ENCODE data around the gene MOSPD3. TPM values are rescaled to one million over a fixed set of nuclear protein-coding genes. Genes with fewer than 3 reads are reported as not detected.

Gene MOSPD3
- total and polyA plus RNA-seq, 2 of the 13 experiments (the other 11 are each of a cell fraction or from before 2014, with no cell fraction given), result 7.6 to 8.8 TPM

DNA sequence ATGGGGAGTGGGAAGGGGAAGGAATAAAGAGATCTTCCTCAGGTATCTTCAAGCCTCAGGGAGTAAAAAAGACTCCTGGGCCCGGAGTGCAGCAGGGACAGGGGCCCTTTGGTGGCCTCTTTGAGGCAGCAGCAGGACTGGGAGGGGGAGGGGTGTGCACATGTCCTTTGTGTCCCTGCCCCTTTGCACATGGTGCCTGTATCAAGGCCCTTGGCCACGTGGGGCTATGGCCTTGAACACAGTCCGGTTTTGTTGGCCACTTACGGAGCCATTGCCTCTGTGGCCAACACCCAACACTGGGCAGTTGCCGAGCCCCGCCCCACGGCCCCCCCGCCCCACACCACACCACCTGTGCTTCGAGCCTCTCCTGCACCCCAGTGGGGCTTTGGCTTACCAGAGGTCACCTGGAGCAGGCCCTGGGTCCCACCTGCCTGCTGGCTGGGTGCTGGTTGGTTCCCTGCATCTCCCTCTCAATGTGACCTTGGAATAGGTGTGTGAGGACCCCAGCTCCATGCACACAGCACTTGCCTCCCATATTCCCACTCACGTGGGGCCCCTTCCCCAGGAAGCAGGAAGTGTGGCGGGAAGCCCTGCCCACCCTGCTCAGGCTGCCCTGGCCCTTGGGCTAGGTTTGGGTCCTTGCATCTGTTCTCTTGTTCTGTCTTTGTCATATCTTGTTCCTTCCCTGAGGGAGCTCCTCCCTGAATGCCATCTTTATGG is 44.0 kb upstream of the MOSPD3 start (continued):
- peak; percentile 46 for TF ChIP-seq ZNF629 (CRISPR knock-in tag; conservative IDR thresholded peaks at IDR 0.05)
- TF ChIP-seq MEIS2 (CRISPR knock-in tag; IDR thresholded peaks at IDR 0.05), result peak; percentile 73
- no peak; the same call in 1 of the 2 replicates for TF ChIP-seq ZNF441 (CRISPR knock-in tag; IDR thresholded peaks at IDR 0.05; ENCODE audit: borderline replicate concordance)
- TF ChIP-seq, protein P1, sequence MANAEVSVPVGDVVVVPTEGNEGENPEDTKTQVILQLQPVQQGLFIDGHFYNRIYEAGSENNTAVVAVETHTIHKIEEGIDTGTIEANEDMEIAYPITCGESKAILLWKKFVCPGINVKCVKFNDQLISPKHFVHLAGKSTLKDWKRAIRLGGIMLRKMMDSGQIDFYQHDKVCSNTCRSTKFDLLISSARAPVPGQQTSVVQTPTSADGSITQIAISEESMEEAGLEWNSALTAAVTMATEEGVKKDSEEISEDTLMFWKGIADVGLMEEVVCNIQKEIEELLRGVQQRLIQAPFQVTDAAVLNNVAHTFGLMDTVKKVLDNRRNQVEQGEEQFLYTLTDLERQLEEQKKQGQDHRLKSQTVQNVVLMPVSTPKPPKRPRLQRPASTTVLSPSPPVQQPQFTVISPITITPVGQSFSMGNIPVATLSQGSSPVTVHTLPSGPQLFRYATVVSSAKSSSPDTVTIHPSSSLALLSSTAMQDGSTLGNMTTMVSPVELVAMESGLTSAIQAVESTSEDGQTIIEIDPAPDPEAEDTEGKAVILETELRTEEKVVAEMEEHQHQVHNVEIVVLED (CRISPR knock-in tag; IDR thresholded peaks at IDR 0.05; ENCODE audit: borderline replicate concordance), result no peak
- TF ChIP-seq, protein P2, sequence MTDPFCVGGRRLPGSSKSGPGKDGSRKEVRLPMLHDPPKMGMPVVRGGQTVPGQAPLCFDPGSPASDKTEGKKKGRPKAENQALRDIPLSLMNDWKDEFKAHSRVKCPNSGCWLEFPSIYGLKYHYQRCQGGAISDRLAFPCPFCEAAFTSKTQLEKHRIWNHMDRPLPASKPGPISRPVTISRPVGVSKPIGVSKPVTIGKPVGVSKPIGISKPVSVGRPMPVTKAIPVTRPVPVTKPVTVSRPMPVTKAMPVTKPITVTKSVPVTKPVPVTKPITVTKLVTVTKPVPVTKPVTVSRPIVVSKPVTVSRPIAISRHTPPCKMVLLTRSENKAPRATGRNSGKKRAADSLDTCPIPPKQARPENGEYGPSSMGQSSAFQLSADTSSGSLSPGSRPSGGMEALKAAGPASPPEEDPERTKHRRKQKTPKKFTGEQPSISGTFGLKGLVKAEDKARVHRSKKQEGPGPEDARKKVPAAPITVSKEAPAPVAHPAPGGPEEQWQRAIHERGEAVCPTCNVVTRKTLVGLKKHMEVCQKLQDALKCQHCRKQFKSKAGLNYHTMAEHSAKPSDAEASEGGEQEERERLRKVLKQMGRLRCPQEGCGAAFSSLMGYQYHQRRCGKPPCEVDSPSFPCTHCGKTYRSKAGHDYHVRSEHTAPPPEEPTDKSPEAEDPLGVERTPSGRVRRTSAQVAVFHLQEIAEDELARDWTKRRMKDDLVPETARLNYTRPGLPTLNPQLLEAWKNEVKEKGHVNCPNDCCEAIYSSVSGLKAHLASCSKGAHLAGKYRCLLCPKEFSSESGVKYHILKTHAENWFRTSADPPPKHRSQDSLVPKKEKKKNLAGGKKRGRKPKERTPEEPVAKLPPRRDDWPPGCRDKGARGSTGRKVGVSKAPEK (CRISPR knock-in tag; IDR thresholded peaks at IDR 0.05; ENCODE audit: borderline replicate concordance), result no peak; the same call in 1 of the 2 replicates
- no peak for TF ChIP-seq SRSF9 (IDR thresholded peaks at IDR 0.05; ENCODE audit: borderline replicate concordance, insufficient read depth, low read depth, low read length, poor library complexity, severe bottlenecking)
- TF ChIP-seq, protein P3, sequence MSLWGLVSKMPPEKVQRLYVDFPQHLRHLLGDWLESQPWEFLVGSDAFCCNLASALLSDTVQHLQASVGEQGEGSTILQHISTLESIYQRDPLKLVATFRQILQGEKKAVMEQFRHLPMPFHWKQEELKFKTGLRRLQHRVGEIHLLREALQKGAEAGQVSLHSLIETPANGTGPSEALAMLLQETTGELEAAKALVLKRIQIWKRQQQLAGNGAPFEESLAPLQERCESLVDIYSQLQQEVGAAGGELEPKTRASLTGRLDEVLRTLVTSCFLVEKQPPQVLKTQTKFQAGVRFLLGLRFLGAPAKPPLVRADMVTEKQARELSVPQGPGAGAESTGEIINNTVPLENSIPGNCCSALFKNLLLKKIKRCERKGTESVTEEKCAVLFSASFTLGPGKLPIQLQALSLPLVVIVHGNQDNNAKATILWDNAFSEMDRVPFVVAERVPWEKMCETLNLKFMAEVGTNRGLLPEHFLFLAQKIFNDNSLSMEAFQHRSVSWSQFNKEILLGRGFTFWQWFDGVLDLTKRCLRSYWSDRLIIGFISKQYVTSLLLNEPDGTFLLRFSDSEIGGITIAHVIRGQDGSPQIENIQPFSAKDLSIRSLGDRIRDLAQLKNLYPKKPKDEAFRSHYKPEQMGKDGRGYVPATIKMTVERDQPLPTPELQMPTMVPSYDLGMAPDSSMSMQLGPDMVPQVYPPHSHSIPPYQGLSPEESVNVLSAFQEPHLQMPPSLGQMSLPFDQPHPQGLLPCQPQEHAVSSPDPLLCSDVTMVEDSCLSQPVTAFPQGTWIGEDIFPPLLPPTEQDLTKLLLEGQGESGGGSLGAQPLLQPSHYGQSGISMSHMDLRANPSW (CRISPR knock-in tag; IDR thresholded peaks at IDR 0.05; ENCODE audit: borderline replicate concordance), result 0 out of 2 replicates have a peak, but pooled peaks have one; percentile 52
- TF ChIP-seq ZNF7 (CRISPR knock-in tag; IDR thresholded peaks at IDR 0.05), result 0 out of 2 replicates have a peak, but pooled peaks have one; percentile 3
- TF ChIP-seq, protein P4, sequence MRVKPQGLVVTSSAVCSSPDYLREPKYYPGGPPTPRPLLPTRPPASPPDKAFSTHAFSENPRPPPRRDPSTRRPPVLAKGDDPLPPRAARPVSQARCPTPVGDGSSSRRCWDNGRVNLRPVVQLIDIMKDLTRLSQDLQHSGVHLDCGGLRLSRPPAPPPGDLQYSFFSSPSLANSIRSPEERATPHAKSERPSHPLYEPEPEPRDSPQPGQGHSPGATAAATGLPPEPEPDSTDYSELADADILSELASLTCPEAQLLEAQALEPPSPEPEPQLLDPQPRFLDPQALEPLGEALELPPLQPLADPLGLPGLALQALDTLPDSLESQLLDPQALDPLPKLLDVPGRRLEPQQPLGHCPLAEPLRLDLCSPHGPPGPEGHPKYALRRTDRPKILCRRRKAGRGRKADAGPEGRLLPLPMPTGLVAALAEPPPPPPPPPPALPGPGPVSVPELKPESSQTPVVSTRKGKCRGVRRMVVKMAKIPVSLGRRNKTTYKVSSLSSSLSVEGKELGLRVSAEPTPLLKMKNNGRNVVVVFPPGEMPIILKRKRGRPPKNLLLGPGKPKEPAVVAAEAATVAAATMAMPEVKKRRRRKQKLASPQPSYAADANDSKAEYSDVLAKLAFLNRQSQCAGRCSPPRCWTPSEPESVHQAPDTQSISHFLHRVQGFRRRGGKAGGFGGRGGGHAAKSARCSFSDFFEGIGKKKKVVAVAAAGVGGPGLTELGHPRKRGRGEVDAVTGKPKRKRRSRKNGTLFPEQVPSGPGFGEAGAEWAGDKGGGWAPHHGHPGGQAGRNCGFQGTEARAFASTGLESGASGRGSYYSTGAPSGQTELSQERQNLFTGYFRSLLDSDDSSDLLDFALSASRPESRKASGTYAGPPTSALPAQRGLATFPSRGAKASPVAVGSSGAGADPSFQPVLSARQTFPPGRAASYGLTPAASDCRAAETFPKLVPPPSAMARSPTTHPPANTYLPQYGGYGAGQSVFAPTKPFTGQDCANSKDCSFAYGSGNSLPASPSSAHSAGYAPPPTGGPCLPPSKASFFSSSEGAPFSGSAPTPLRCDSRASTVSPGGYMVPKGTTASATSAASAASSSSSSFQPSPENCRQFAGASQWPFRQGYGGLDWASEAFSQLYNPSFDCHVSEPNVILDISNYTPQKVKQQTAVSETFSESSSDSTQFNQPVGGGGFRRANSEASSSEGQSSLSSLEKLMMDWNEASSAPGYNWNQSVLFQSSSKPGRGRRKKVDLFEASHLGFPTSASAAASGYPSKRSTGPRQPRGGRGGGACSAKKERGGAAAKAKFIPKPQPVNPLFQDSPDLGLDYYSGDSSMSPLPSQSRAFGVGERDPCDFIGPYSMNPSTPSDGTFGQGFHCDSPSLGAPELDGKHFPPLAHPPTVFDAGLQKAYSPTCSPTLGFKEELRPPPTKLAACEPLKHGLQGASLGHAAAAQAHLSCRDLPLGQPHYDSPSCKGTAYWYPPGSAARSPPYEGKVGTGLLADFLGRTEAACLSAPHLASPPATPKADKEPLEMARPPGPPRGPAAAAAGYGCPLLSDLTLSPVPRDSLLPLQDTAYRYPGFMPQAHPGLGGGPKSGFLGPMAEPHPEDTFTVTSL (CRISPR knock-in tag; IDR thresholded peaks at IDR 0.05; ENCODE audit: borderline replicate concordance), result no peak
- TF ChIP-seq ZNF264 (CRISPR knock-in tag; IDR thresholded peaks at IDR 0.05), result peak; percentile 35; the same call in 1 of the 2 replicates
- TF ChIP-seq, protein P5, sequence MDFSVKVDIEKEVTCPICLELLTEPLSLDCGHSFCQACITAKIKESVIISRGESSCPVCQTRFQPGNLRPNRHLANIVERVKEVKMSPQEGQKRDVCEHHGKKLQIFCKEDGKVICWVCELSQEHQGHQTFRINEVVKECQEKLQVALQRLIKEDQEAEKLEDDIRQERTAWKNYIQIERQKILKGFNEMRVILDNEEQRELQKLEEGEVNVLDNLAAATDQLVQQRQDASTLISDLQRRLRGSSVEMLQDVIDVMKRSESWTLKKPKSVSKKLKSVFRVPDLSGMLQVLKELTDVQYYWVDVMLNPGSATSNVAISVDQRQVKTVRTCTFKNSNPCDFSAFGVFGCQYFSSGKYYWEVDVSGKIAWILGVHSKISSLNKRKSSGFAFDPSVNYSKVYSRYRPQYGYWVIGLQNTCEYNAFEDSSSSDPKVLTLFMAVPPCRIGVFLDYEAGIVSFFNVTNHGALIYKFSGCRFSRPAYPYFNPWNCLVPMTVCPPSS (IDR thresholded peaks at IDR 0.05), result no peak
- TF ChIP-seq HDAC6 (IDR thresholded peaks at IDR 0.05; ENCODE audit: low read depth, low read length), result no peak
- peak; percentile 86 for TF ChIP-seq TGIF2 (CRISPR knock-in tag; IDR thresholded peaks at IDR 0.05)
